ENCODE results near the gene CERS2.

CERS2 gene

DNA sequence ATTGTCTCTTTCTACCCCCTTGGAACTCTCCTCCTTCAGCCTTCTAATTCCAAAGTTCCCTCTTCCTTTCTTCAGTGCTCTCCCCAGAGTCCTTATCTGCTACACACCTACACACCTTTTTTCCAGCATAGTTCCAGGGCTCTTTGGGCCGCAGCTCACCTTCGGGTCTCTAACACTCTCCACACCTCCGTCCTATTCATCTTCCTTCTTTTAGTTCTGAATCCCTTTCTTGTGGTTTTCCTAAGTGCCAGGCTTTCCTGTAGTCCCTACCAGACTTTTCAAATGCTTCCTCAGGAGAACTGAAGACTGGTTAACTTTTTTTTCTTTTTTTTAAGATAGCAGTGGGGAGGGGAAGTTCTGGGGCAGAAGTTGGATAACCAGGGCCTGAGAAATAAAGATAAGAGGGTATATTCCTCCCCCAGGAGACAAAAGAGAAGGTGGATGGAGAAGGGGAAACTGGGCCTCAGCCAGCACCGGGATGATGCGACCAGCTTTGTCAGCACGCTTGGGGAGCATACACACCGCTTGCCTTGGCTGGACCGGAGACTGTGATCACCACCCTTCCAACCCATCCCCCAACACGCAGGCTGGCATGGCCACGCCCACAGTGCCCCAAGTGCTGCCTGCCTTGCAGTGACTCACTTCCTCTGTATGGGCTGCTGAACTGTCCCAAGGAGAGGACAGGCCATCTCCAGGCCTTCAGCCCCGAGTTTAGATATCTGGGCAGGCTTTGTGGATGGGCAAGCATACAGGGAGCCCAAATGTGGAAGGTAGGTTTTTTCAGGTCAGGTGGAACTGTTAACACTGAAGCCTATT, 2.5 kb upstream of the CERS2 start:
- H3K27me3 ChIP-seq: no peaks in the 10 kb centered on the region
- peak overlapping the region; percentile 58 to 79 for H3K4me3 ChIP-seq (ENCODE audit: low read depth in 1 of 2, low read length in 1 of 2)
- H3K9me3 ChIP-seq: no peaks in the 10 kb centered on the region
- H3K27ac ChIP-seq: peak overlapping the region; percentile 97
- no peaks in the 10 kb centered on the region for H3K36me3 ChIP-seq
- H3K4me1 ChIP-seq (ENCODE audit: control insufficient read depth in 1 of 2, insufficient read depth in 1 of 2, low read depth in 1 of 2, low read length in 1 of 2): peaks cover 67 to 72% of the 10 kb centered on the region in 2 experiments
- TF ChIP-seq, protein P1, sequence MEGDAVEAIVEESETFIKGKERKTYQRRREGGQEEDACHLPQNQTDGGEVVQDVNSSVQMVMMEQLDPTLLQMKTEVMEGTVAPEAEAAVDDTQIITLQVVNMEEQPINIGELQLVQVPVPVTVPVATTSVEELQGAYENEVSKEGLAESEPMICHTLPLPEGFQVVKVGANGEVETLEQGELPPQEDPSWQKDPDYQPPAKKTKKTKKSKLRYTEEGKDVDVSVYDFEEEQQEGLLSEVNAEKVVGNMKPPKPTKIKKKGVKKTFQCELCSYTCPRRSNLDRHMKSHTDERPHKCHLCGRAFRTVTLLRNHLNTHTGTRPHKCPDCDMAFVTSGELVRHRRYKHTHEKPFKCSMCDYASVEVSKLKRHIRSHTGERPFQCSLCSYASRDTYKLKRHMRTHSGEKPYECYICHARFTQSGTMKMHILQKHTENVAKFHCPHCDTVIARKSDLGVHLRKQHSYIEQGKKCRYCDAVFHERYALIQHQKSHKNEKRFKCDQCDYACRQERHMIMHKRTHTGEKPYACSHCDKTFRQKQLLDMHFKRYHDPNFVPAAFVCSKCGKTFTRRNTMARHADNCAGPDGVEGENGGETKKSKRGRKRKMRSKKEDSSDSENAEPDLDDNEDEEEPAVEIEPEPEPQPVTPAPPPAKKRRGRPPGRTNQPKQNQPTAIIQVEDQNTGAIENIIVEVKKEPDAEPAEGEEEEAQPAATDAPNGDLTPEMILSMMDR (IDR thresholded peaks at IDR 0.05): peak; percentile 25

DNA sequence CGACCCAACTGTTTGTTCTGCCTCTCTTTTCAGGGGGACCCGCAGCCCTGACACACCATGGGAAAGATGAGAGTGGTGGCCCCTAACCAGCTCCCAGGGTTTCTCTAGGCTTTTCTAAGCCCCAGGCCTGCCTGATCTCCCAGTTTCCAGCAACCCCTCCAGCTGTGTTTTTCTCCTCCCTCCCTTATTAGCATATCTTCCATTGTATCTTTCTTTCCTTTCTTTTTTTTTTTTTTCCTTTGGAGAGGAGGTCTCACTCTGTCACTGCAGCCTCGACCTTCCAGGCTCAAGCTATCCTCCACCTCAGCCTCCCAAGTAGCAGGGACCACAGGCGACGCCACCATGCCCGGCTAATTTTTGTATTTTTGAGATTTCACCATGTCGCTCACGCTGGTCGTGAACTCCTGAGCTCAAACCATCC, 1.8 kb upstream of the CERS2 start:
- H3K27ac ChIP-seq: peak overlapping the region; percentile 97
- TF ChIP-seq, protein P1 (IDR thresholded peaks at IDR 0.05): no peak
- no peaks in the 10 kb centered on the region for H3K27me3 ChIP-seq
- no peaks in the 10 kb centered on the region for H3K36me3 ChIP-seq
- peak overlapping the region; percentile 58 to 79 for H3K4me3 ChIP-seq (ENCODE audit: low read depth in 1 of 2, low read length in 1 of 2)
- H3K9me3 ChIP-seq: no peaks in the 10 kb centered on the region
- peaks cover 74 to 79% of the 10 kb centered on the region in 2 experiments for H3K4me1 ChIP-seq (ENCODE audit: control insufficient read depth in 1 of 2, insufficient read depth in 1 of 2, low read depth in 1 of 2, low read length in 1 of 2)

DNA sequence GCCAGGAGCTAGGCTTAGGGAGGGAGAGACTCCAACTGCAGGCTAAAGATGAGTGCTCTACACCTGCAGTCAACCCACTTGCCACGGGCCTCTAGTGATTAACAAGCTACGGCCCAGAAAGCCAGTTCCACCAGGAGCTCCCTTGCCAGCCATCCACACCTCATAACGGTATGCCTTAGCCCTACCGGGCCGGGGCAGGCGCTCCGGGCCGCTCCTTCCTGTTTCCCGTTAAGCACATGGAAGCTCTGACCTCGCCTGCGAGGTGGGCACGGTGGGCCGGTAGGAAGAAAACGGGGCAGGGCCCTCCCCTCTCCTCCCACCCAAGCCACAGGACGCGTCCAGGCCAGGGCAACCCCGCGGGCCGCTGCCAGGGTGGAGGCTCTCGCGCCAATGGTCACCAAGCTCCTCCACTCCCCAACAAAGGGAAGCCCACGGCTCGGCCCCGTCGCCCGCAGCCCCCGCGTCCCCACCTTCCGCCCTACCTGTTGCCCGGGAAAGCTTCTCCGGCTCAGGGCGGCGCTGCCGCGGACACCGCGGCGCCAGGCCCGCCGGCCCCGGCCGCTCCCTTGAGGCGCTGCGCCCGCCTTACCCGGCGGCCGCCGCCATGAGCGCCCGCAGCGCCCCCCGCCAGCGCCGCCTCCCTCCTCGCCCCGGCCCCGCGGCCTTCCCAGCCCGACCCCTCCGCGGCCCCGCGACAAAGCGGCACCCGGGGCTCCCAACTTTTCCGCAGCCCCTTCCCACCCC, 627 bp downstream of the CERS2 start:
- H3K9me3 ChIP-seq: no peaks in the 10 kb centered on the region
- H3K4me3 ChIP-seq (ENCODE audit: low read depth in 1 of 2, low read length in 1 of 2): peak overlapping the region; percentile 79 to 90
- peaks cover 72 to 80% of the 10 kb centered on the region in 2 experiments for H3K4me1 ChIP-seq (ENCODE audit: control insufficient read depth in 1 of 2, insufficient read depth in 1 of 2, low read depth in 1 of 2, low read length in 1 of 2)
- TF ChIP-seq, protein P1 (IDR thresholded peaks at IDR 0.05): peak; percentile 2
- H3K27ac ChIP-seq: peak overlapping the region; percentile 97
- no peaks in the 10 kb centered on the region for H3K27me3 ChIP-seq
- H3K36me3 ChIP-seq: peaks cover 2% of the 10 kb centered on the region

DNA sequence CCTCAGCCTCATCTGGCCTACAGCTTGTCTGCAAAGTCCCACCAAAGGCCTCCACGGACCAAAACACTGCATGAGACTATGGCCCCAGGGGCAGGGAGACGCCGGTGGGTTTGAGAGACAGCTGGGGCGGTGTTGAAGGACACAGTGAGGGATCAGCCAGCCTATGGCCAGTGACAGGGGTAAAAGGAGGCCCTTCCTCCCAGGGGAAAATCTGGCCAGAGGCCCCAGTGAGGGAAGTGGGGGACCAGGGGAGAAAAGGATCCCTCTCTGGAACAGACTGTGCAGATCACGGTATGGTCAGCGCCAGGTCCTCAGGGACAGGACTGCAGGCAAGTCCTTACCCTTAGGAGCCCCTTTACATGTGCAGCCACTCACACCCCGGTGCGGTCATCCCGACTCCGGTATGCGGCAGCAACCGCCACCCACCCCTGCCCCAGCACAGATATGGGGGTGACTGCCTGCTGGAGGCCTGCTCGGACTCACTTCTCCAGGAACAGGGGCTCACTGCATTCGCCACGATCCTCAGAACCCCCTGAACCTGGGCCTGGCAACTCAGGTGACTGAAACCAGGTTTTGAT, 1.3 kb downstream of the CERS2 start:
- TF ChIP-seq, protein P1 (IDR thresholded peaks at IDR 0.05): no peak
- Histone ChIP-seq H3K27ac (peak overlapping the region; percentile 97), H3K4me3 (ENCODE audit: low read depth in 1 of 2, low read length in 1 of 2) (peak overlapping the region; percentile 79 to 90), H3K9me3 (no peaks in the 10 kb centered on the region), H3K36me3 (peaks cover 9% of the 10 kb centered on the region), H3K4me1 (ENCODE audit: control insufficient read depth in 1 of 2, insufficient read depth in 1 of 2, low read depth in 1 of 2, low read length in 1 of 2) (peaks cover 65 to 73% of the 10 kb centered on the region in 2 experiments), H3K27me3 (no peaks in the 10 kb centered on the region)

DNA sequence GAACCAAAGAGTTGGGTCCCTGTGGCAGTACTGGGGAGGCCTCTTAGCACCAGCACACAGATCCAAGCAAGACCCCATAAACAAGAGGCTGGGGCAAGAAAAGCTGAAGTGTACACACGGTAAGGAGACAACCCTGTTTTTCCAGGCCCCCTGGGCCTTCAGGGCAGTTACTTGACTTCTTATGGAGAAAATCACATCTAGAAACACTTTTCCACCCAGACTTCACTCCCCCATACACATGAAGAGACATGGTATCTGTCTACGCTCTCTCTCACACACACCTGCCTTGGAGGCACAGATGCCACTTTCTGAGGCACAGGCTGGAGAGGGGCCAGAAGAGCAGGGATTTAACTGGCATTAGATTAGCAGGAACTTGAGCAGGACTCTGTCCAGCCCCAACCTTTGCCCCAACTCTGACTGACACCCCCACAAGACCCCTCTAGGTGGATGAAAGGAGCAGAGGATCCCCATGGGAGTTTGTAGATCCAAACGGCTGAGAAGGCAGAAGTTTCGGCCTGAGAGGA, 2.2 kb downstream of the CERS2 start:
- no peaks in the 10 kb centered on the region for H3K27me3 ChIP-seq
- H3K4me3 ChIP-seq (ENCODE audit: low read depth in 1 of 2, low read length in 1 of 2): peak overlapping the region; percentile 79 to 90
- no peaks in the 10 kb centered on the region for H3K9me3 ChIP-seq
- H3K4me1 ChIP-seq (ENCODE audit: control insufficient read depth in 1 of 2, insufficient read depth in 1 of 2, low read depth in 1 of 2, low read length in 1 of 2): peaks cover 57 to 65% of the 10 kb centered on the region in 2 experiments
- peaks cover 18% of the 10 kb centered on the region for H3K36me3 ChIP-seq
- peak overlapping the region; percentile 97 for H3K27ac ChIP-seq
- TF ChIP-seq, protein P1 (IDR thresholded peaks at IDR 0.05): no peak
